ENCODE data around the gene CXCL17. TPM values are rescaled to one million over a fixed set of nuclear protein-coding genes. Genes with fewer than 3 reads are reported as not detected.

The CXCL17 gene
- total RNA-seq, 1 donor, result not detected

- Histone ChIP-seq H3K27me3 (ENCODE audit: insufficient read depth, low read length) (no peaks in the 10 kb centered on the region), H3K4me3 (ENCODE audit: low read length) (no peak overlapping the region), H3K9me3 (ENCODE audit: low read depth, low read length) (no peaks in the 10 kb centered on the region), H3K4me1 (ENCODE audit: insufficient read depth, low read length) (peaks cover 21% of the 10 kb centered on the region)
These were observed 40.2 kb downstream of the CXCL17 start for GRCh38 chr19:42402376-42403116.

GRCh38 chr19:42401365-42402303 is 41.1 kb downstream of the CXCL17 start:
- Histone ChIP-seq H3K4me3 (ENCODE audit: low read length) (peak overlapping the region; percentile 22), H3K4me1 (ENCODE audit: insufficient read depth, low read length) (peaks cover 27% of the 10 kb centered on the region), H3K9me3 (ENCODE audit: low read depth, low read length) (no peaks in the 10 kb centered on the region), H3K27me3 (ENCODE audit: insufficient read depth, low read length) (no peaks in the 10 kb centered on the region)

GRCh38 chr19:42400404-42400803 is 42.3 kb downstream of the CXCL17 start:
- H3K27me3 ChIP-seq (ENCODE audit: insufficient read depth, low read length), result no peaks in the 10 kb centered on the region
- H3K9me3 ChIP-seq (ENCODE audit: low read depth, low read length), result no peaks in the 10 kb centered on the region
- peaks cover 37% of the 10 kb centered on the region for H3K4me1 ChIP-seq (ENCODE audit: insufficient read depth, low read length)
- H3K4me3 ChIP-seq (ENCODE audit: low read length), result no peak overlapping the region

GRCh38 chr19:42397263-42398166 is 45.2 kb downstream of the CXCL17 start:
- peaks cover 37% of the 10 kb centered on the region for H3K4me1 ChIP-seq (ENCODE audit: insufficient read depth, low read length)
- no peaks in the 10 kb centered on the region for H3K27me3 ChIP-seq (ENCODE audit: insufficient read depth, low read length)
- H3K4me3 ChIP-seq (ENCODE audit: low read length), result peak overlapping the region; percentile 71
- H3K9me3 ChIP-seq (ENCODE audit: low read depth, low read length), result no peaks in the 10 kb centered on the region

GRCh38 chr19:42396381-42397262 is 46.1 kb downstream of the CXCL17 start:
- Histone ChIP-seq H3K9me3 (ENCODE audit: low read depth, low read length) (no peaks in the 10 kb centered on the region), H3K4me3 (ENCODE audit: low read length) (peak overlapping the region; percentile 71), H3K4me1 (ENCODE audit: insufficient read depth, low read length) (peaks cover 30% of the 10 kb centered on the region), H3K27me3 (ENCODE audit: insufficient read depth, low read length) (no peaks in the 10 kb centered on the region)

- Histone ChIP-seq H3K9me3 (ENCODE audit: low read depth, low read length) (no peaks in the 10 kb centered on the region), H3K27me3 (ENCODE audit: insufficient read depth, low read length) (peaks cover 2% of the 10 kb centered on the region), H3K4me3 (ENCODE audit: low read length) (no peak overlapping the region), H3K4me1 (ENCODE audit: insufficient read depth, low read length) (peaks cover 23% of the 10 kb centered on the region)
These were observed 48.0 kb downstream of the CXCL17 start for GRCh38 chr19:42394751-42395150.

GRCh38 chr19:42392165-42392564 is 50.6 kb downstream of the CXCL17 start:
- H3K4me1 ChIP-seq (ENCODE audit: insufficient read depth, low read length), result peaks cover 19% of the 10 kb centered on the region
- peaks cover 4% of the 10 kb centered on the region for H3K27me3 ChIP-seq (ENCODE audit: insufficient read depth, low read length)
- H3K9me3 ChIP-seq (ENCODE audit: low read depth, low read length), result no peaks in the 10 kb centered on the region
- no peak overlapping the region for H3K4me3 ChIP-seq (ENCODE audit: low read length)

- Histone ChIP-seq H3K9me3 (ENCODE audit: low read depth, low read length) (no peaks in the 10 kb centered on the region), H3K4me3 (ENCODE audit: low read length) (no peak within 1 kb of the TSS), H3K27me3 (ENCODE audit: insufficient read depth, low read length) (peaks cover 4% of the 10 kb centered on the region), H3K4me1 (ENCODE audit: insufficient read depth, low read length) (peaks cover 13% of the 10 kb centered on the region)
These were observed 52.8 kb downstream of the CXCL17 start, which contains the start of gene CNFN for GRCh38 chr19:42389899-42390298. CNFN (minus strand) TSS chr19:42390297; CDS start chr19:42389037, 1,260 bp downstream.

- no peak overlapping the region for H3K4me3 ChIP-seq (ENCODE audit: low read length)
- peaks cover 4% of the 10 kb centered on the region for H3K27me3 ChIP-seq (ENCODE audit: insufficient read depth, low read length)
- no peaks in the 10 kb centered on the region for H3K9me3 ChIP-seq (ENCODE audit: low read depth, low read length)
- H3K4me1 ChIP-seq (ENCODE audit: insufficient read depth, low read length), result peaks cover 13% of the 10 kb centered on the region
These were observed 53.8 kb downstream of the CXCL17 start for GRCh38 chr19:42388851-42389489.

GRCh38 chr19:42386974-42387707 is 55.6 kb downstream of the CXCL17 start:
- Histone ChIP-seq H3K9me3 (ENCODE audit: low read depth, low read length) (no peaks in the 10 kb centered on the region), H3K4me1 (ENCODE audit: insufficient read depth, low read length) (peaks cover 13% of the 10 kb centered on the region), H3K27me3 (ENCODE audit: insufficient read depth, low read length) (peaks cover 4% of the 10 kb centered on the region), H3K4me3 (ENCODE audit: low read length) (peak overlapping the region; percentile 30)

- Histone ChIP-seq H3K4me3 (ENCODE audit: low read length) (no peak overlapping the region), H3K27me3 (ENCODE audit: insufficient read depth, low read length) (no peaks in the 10 kb centered on the region), H3K9me3 (ENCODE audit: low read depth, low read length) (no peaks in the 10 kb centered on the region), H3K4me1 (ENCODE audit: insufficient read depth, low read length) (no peaks in the 10 kb centered on the region)
These were observed 62.6 kb downstream of the CXCL17 start for GRCh38 chr19:42380155-42380554.
